Common myeloid progenitor, CD34-positive (primary cell): Measurements from ENCODE around the gene SAGE1.
A peak's percentile ranks its signal among the peaks of the same experiment; 100 is the strongest.

Experiments
- CTCF ChIA-PET: fragments of 350-600 bp; sonication (Branson Sonifier 250); formaldehyde crosslinking; loops from one replicate; lab custom pipeline; 2021; ENCODE audit warnings: antibody characterized with exemption; lab: Charles Lee
- POLR2A ChIA-PET: fragments of 350-600 bp; sonication (Branson Sonifier 250); formaldehyde crosslinking; loops from one replicate; lab custom pipeline; 2021; ENCODE audit warnings: antibody characterized with exemption; lab: Charles Lee
- DNase-seq, 3 donors: peaks; one replicate each; pipeline versions ENCODE4 v3.0.0 to v3.0.0-alpha.2; 2013
- H3K27ac ChIP-seq, 2 experiments: 1 replicate in 1 of 2; 2 replicates in 1 of 2; pipeline ENCODE4 v1.7.0; 2013; ENCODE audit warnings: inconsistent platforms in 2 of 2, low read length in 2 of 2, mild to moderate bottlenecking in 2 of 2, low read depth in 1 of 2, moderate library complexity in 1 of 2; ENCODE audit not compliant: severe bottlenecking in 2 of 2, insufficient read depth in 1 of 2, poor library complexity in 1 of 2
- H3K27me3 ChIP-seq, 5 experiments: replicated peaks in 2 of 5; 1 replicate in 3 of 5; 2 replicates in 2 of 5; pipeline versions ENCODE4 v1.6.1 to v1.7.0; 2013; ENCODE audit warnings: low read length in 4 of 5, mild to moderate bottlenecking in 2 of 5, moderate library complexity in 2 of 5, inconsistent platforms in 1 of 5; ENCODE audit not compliant: insufficient read depth in 5 of 5, control insufficient read depth in 4 of 5
- H3K36me3 ChIP-seq, 4 experiments: 1 replicate in 2 of 4; 2 replicates in 2 of 4; pipeline versions ENCODE4 v1.6.1 to v1.7.0; 2013; ENCODE audit warnings: low read length in 3 of 4, control low read depth in 1 of 4, mild to moderate bottlenecking in 1 of 4; ENCODE audit not compliant: control insufficient read depth in 4 of 4, insufficient read depth in 4 of 4
- H3K4me1 ChIP-seq, 4 experiments: 1 replicate in 3 of 4; 2 replicates in 1 of 4; pipeline versions ENCODE4 v1.6.1 to v1.7.1; 2013; ENCODE audit warnings: low read length in 3 of 4, mild to moderate bottlenecking in 3 of 4, control low read depth in 1 of 4, inconsistent platforms in 1 of 4, moderate library complexity in 1 of 4; ENCODE audit not compliant: control insufficient read depth in 4 of 4, insufficient read depth in 4 of 4; ENCODE audit errors: control extremely low read depth in 1 of 4
- H3K4me3 ChIP-seq, 7 experiments: 1 replicate in 4 of 7; 2 replicates in 3 of 7; pipeline versions ENCODE4 v1.5.1 to v1.7.0; 2013; ENCODE audit warnings: mild to moderate bottlenecking in 7 of 7, low read length in 6 of 7, moderate library complexity in 6 of 7, inconsistent platforms in 2 of 7, low read depth in 2 of 7, control low read depth in 1 of 7; ENCODE audit not compliant: insufficient read depth in 4 of 7, control insufficient read depth in 1 of 7; ENCODE audit errors: extremely low read depth in 1 of 7
- H3K9me3 ChIP-seq, 5 experiments: 1 replicate in 4 of 5; 2 replicates in 1 of 5; pipeline versions ENCODE4 v1.6.1 to v1.7.1; 2013; ENCODE audit warnings: low read length in 4 of 5, mild to moderate bottlenecking in 2 of 5, inconsistent platforms in 1 of 5, low read depth in 1 of 5, moderate library complexity in 1 of 5; ENCODE audit not compliant: control insufficient read depth in 4 of 5, insufficient read depth in 2 of 5; ENCODE audit errors: control extremely low read depth in 1 of 5
- WGBS: methylation state at CpG from one replicate; pipeline ENCODE4 v1.1.5; 2013; ENCODE audit not compliant: insufficient coverage; 5-methylcytosine and 5-hydroxymethylcytosine counted together

SAGE1 gene

GRCh38 chrX:135931644-135932487 lies 38.4 kb downstream of the SAGE1 start:
- POLR2A ChIA-PET: no interaction called here
- H3K4me3 ChIP-seq: no peak overlapping the region
- CTCF ChIA-PET: interaction anchor here (0.7 to 3.7 kb wide), 7 partner anchors 9 to 244 kb away, joined by 3 to 36 read pairs (median 3); no protein-coding TSS in a partner anchor
- 36% methylated on average over 8 of the region's 19 CpGs for WGBS
- H3K9me3 ChIP-seq: no peaks in the 10 kb centered on the region
- no peaks in the 10 kb centered on the region for H3K36me3 ChIP-seq
- DNase-seq: peak; percentile 25 to 61 (median 49)
- no peaks in the 10 kb centered on the region for H3K4me1 ChIP-seq
- H3K27me3 ChIP-seq: peaks cover 0 to 3% (median 0%) of the 10 kb centered on the region in 5 experiments
- H3K27ac ChIP-seq: no peak overlapping the region

DNA sequence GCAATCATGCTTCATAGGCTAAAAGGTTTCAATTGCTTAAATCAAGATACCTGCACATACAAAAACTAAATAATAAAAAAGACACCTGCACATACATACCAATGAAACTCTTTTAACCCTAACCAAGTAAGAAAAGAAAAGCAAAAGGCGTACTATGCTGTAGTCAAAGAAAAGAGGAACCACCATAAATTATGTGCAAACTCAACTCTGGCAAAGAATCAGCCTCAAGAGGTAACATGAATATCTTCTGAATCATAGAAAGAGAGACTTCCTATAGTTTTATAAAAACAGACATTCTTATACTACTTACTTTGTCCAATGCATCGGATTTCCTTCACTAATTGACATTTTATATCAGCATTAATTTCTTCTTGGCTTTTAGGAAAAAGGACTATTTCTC lies 51.0 kb downstream of the SAGE1 start:
- Histone ChIP-seq H3K9me3 (peaks cover 0 to 3% (median 0%) of the 10 kb centered on the region in 5 experiments), H3K4me1 (peaks cover 0 to 7% (median 0%) of the 10 kb centered on the region in 4 experiments), H3K36me3 (no peaks in the 10 kb centered on the region), H3K4me3 (no peak overlapping the region), H3K27ac (no peak overlapping the region), H3K27me3 (no peaks in the 10 kb centered on the region)
- CTCF ChIA-PET: no interaction called here
- 14% methylated on average over 1 of the region's 2 CpGs for WGBS
- POLR2A ChIA-PET: no interaction called here
- DNase-seq: peak; percentile 12 to 73 (median 66)

DNA sequence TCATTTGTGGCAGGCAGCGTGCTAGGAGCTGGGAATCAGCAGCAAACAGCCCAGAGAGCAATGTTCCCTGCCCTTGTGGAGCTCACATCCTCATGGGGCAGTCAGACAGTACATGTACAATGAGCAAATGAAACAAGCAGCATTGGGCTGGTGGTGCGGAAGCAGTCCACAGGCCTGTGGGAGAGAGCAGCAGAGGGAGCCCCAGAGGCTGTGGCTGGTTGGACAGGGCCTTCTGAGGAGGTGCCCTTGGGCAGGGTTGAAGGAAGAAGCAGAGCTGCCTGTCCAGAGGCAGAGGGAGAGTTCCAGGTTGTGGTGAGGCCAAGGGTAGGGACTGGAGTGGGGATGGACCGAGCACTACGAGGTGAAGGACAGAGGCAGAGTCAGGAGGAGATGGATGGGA lies 57.8 kb downstream of the SAGE1 start:
- no peak overlapping the region for H3K27ac ChIP-seq
- no peak overlapping the region for H3K4me3 ChIP-seq
- no peaks in the 10 kb centered on the region for H3K9me3 ChIP-seq
- CTCF ChIA-PET: no interaction called here
- H3K4me1 ChIP-seq: no peaks in the 10 kb centered on the region
- WGBS: 66% methylated on average over 4 of the region's 4 CpGs
- H3K36me3 ChIP-seq: no peaks in the 10 kb centered on the region
- no peaks in the 10 kb centered on the region for H3K27me3 ChIP-seq
- POLR2A ChIA-PET: no interaction called here
- no peak for DNase-seq
